K562 (cell line): ENCODE results near the gene ATXN7L1. TPM values are rescaled to one million over a fixed set of nuclear protein-coding genes. Genes with fewer than 3 reads are reported as not detected.
A peak's percentile ranks its signal among the peaks of the same experiment; 100 is the strongest.

Source experiments
- ATAC-seq: fragments of 200-7000 bp; cut with Tn5 transposase; 3 replicates; pipeline ENCODE4 v1.9.1; 2020; ENCODE audit warnings: moderate library complexity
- BruUV-seq: library from RNA; stranded (reverse); fragments of 400-500 nt; replicated peaks from 2 replicates; lab custom pipeline; 2021; lab: Mats Ljungman, UMichigan
- CTCF ChIA-PET: fragments of 300-600 bp; formaldehyde crosslinking; extraction: SDS; loops from one replicate; lab custom pipeline; 2021; ENCODE audit warnings: low intra/inter-chr PET ratio; lab: Yijun Ruan, JAX
- POLR2A ChIA-PET: fragments of 300-600, 350-650 bp; sonication (Branson Sonifier 250); formaldehyde crosslinking; extraction: SDS; loops from one replicate; lab custom pipeline; 2021; ENCODE audit warnings: antibody characterized with exemption, inconsistent platforms; lab: Yijun Ruan, JAX
- DNase-seq, 4 experiments: peaks; one replicate each; pipeline versions ENCODE4 v3.0.0 to v3.0.0-alpha.2; 2011 to 2018; ENCODE audit warnings: low spot score in 3 of 4, mixed read lengths in 3 of 4; ENCODE audit errors: extremely low read depth in 1 of 4
- FAIRE-seq: peaks from 2 replicates; lab custom pipeline; 2011; peaks lifted over from hg19 to GRCh38; lab: Jason Lieb, UNC
- H2AFZ ChIP-seq: 2 replicates; pipeline ENCODE4 v1.6.0; 2011; ENCODE audit warnings: low read depth, low read length, control low read depth, inconsistent platforms
- H3K27ac ChIP-seq: fragments of 200-600 bp; 3 replicates; pipeline ENCODE4 v1.8.0; 2011; ENCODE audit warnings: low read depth, mild to moderate bottlenecking, control low read depth, inconsistent platforms, low read length, moderate library complexity, mixed read lengths; ENCODE audit errors: extremely low read depth
- H3K27me3 ChIP-seq, 2 experiments: fragments of 300-600 bp in 1 of 2; 2 replicates in 1 of 2; 3 replicates in 1 of 2; pipeline versions ENCODE4 v1.6.0 to v1.8.0; 2011; ENCODE audit warnings: inconsistent platforms in 2 of 2, low read length in 2 of 2, mild to moderate bottlenecking in 1 of 2, mixed read lengths in 1 of 2, moderate library complexity in 1 of 2; ENCODE audit not compliant: control insufficient read depth in 2 of 2, insufficient read depth in 2 of 2
- H3K36me3 ChIP-seq: fragments of 300-600 bp; 3 replicates; pipeline ENCODE4 v1.8.0; 2011; ENCODE audit warnings: mild to moderate bottlenecking, low read length, inconsistent platforms; ENCODE audit not compliant: control insufficient read depth, insufficient read depth
- H3K4me1 ChIP-seq, 2 experiments: fragments of 200-600 bp in 1 of 2; replicated peaks in 1 of 2; 2 replicates in 1 of 2; 3 replicates in 1 of 2; pipeline versions ENCODE4 v1.5.1 to v1.8.0; 2011; ENCODE audit warnings: inconsistent platforms in 2 of 2, low read length in 2 of 2, mild to moderate bottlenecking in 1 of 2, mixed read lengths in 1 of 2, moderate library complexity in 1 of 2; ENCODE audit not compliant: control insufficient read depth in 2 of 2, insufficient read depth in 2 of 2
- H3K4me2 ChIP-seq: 2 replicates; pipeline ENCODE4 v1.6.1; 2011; ENCODE audit warnings: low read length, control low read depth, inconsistent platforms, mixed read lengths; ENCODE audit not compliant: insufficient read depth
- H3K4me3 ChIP-seq: fragments of 200-600 bp; sonication (generic), shearing (Covaris generic); 2 replicates; pipeline ENCODE4 v1.5.1; 2016; ENCODE audit warnings: control low read depth, inconsistent platforms
- H3K79me2 ChIP-seq: fragments of 200-600 bp; 3 replicates; pipeline ENCODE4 v1.8.0; 2011; ENCODE audit warnings: low read length, inconsistent platforms; ENCODE audit not compliant: control insufficient read depth, insufficient read depth
- H3K9ac ChIP-seq, 2 experiments: 2 replicates each; pipeline versions ENCODE4 v1.6.0 to v1.6.1; 2011; ENCODE audit warnings: low read depth in 2 of 2, low read length in 2 of 2, control low read depth in 1 of 2, inconsistent platforms in 1 of 2, mild to moderate bottlenecking in 1 of 2, mixed read lengths in 1 of 2; ENCODE audit not compliant: insufficient read depth in 1 of 2
- H3K9me1 ChIP-seq: one replicate; pipeline ENCODE4 v1.6.0; 2011; ENCODE audit warnings: inconsistent platforms, mild to moderate bottlenecking, low read length, moderate library complexity; ENCODE audit not compliant: control insufficient read depth, insufficient read depth
- H3K9me3 ChIP-seq: replicated peaks from 2 replicates; pipeline ENCODE4 v1.5.1; 2011; ENCODE audit warnings: low read depth, low read length, inconsistent platforms; ENCODE audit not compliant: control insufficient read depth, insufficient read depth
- H4K20me1 ChIP-seq: replicated peaks from 2 replicates; pipeline ENCODE4 v1.6.1; 2011; ENCODE audit warnings: low read length, inconsistent platforms, mixed read lengths; ENCODE audit not compliant: control insufficient read depth, insufficient read depth
- CBX8 ChIP-seq: fragments of 200-600 bp; sonication (generic); IDR thresholded peaks from 2 replicates; pipeline ENCODE4 v1.6.1; 2012; ENCODE audit warnings: borderline replicate concordance, mixed run types, low read depth, mild to moderate bottlenecking, moderate library complexity, mixed read lengths, low read length, control low read depth, inconsistent platforms; ENCODE audit not compliant: poor library complexity, severe bottlenecking; ENCODE audit errors: extremely low read depth
- ELF2 ChIP-seq: fragments of 250-450 bp; sonication (Bioruptor Pico); IDR thresholded peaks from 2 replicates; pipeline ENCODE4 v1.5.0; 2021; ENCODE audit warnings: mild to moderate bottlenecking
- HMG20B ChIP-seq: fragments of 250-450 bp; sonication (Bioruptor Pico); IDR thresholded peaks from 2 replicates; pipeline ENCODE4 v1.5.0; 2021; ENCODE audit warnings: mild to moderate bottlenecking
- JUN ChIP-seq, 2 experiments: sonication (generic) in 1 of 2; formaldehyde crosslinking in 1 of 2; IDR thresholded peaks; 2 replicates each; pipeline versions ENCODE4 v1.6.1 to v1.8.0; 2012 to 2022; ENCODE audit warnings: borderline replicate concordance in 2 of 2, mild to moderate bottlenecking in 2 of 2, improper control_type of control experiment in 1 of 2, low read depth in 1 of 2, low read length in 1 of 2, missing genetic modification reagents in 1 of 2
- MCM2 ChIP-seq: fragments of 450-650 bp; IDR thresholded peaks from 2 replicates; pipeline ENCODE4 v1.6.1; 2017; ENCODE audit warnings: low read depth, mild to moderate bottlenecking
- NCOR1 ChIP-seq: fragments of 450-650 bp; IDR thresholded peaks from 2 replicates; pipeline ENCODE4 v1.6.1; 2016; ENCODE audit warnings: mild to moderate bottlenecking, moderate library complexity
- ZNF263 ChIP-seq: sonication (generic); formaldehyde crosslinking; IDR thresholded peaks from 2 replicates; pipeline ENCODE4 v1.8.0; 2022; ENCODE audit warnings: mild to moderate bottlenecking, missing genetic modification reagents, borderline replicate concordance
- WGBS: fragments of 100-300 bp; shearing (Covaris generic); methylation state at CpG from one replicate; pipeline ENCODE4 v1.1.6; 2016; ENCODE audit warnings: low coverage, mixed read lengths; ENCODE audit not compliant: insufficient coverage; ENCODE audit errors: missing lambda C conversion rate; 5-methylcytosine and 5-hydroxymethylcytosine counted together
- in situ Hi-C: fragments of 300-500 bp; cut with MboI; formaldehyde crosslinking; loops from 4 replicates; pipeline ENCODE4 v1.15.0; 2018; ENCODE audit warnings: inconsistent platforms, mixed read lengths
- intact Hi-C: fragments of 100-400 bp; cut with micrococcal nuclease; formaldehyde crosslinking; loops from 2 replicates; pipeline ENCODE4 v1.14.2; 2022
- polyA plus RNA-seq, 8 experiments: library from polyadenylated mRNA; depleted of rRNA in 4 of 8; stranded (reverse) in 5 of 8; unstranded in 3 of 8; fragments of >200 nt; fragmentation: Nextera tagmentation in 2 of 8; fragmentation: Illumina TruSeq in 1 of 8; extraction: Ambion mirVana in 2 of 8; extraction: Trizol in 1 of 8; gene quantifications; 2 replicates each; pipeline versions ENCODE4 v1.2.1 to v1.2.3, GENCODE V29; 2011 to 2014; ENCODE audit warnings: inconsistent platforms in 1 of 8, missing spikeins in 1 of 8
- total RNA-seq, 7 experiments: library from RNA; depleted of rRNA in 6 of 7; stranded (reverse); fragments of >200 nt in 6 of 7; fragmentation: Illumina TruSeq in 2 of 7; extraction: Trizol in 2 of 7; gene quantifications; 2 replicates each; pipeline versions ENCODE4 v1.2.1 to v1.2.3, GENCODE V29; 2011 to 2021; ENCODE audit warnings: low replicate concordance in 1 of 7
- TF ChIP-seq, protein P1 (sequence below): fragments of 450-650 bp; IDR thresholded peaks from 2 replicates; pipeline ENCODE4 v1.7.0; 2016; ENCODE audit warnings: borderline replicate concordance
- TF ChIP-seq, protein P2 (sequence below), 2 experiments: IDR thresholded peaks; 2 replicates each; pipeline ENCODE4 v1.6.1; 2011; ENCODE audit warnings: borderline replicate concordance in 1 of 2, control low read depth in 1 of 2, low read depth in 1 of 2, low read length in 1 of 2, mild to moderate bottlenecking in 1 of 2, mixed read lengths in 1 of 2, moderate library complexity in 1 of 2; ENCODE audit not compliant: insufficient read depth in 1 of 2, insufficient read length in 1 of 2, poor library complexity in 1 of 2, severe bottlenecking in 1 of 2; ENCODE audit errors: extremely low read depth in 1 of 2

ATXN7L1 gene
- total and polyA plus RNA-seq, 9 of the 15 experiments (the other 6 are each of a cell fraction or from before 2014, with no cell fraction given): 6.6 to 13.7 (median 10.7) TPM

DNA sequence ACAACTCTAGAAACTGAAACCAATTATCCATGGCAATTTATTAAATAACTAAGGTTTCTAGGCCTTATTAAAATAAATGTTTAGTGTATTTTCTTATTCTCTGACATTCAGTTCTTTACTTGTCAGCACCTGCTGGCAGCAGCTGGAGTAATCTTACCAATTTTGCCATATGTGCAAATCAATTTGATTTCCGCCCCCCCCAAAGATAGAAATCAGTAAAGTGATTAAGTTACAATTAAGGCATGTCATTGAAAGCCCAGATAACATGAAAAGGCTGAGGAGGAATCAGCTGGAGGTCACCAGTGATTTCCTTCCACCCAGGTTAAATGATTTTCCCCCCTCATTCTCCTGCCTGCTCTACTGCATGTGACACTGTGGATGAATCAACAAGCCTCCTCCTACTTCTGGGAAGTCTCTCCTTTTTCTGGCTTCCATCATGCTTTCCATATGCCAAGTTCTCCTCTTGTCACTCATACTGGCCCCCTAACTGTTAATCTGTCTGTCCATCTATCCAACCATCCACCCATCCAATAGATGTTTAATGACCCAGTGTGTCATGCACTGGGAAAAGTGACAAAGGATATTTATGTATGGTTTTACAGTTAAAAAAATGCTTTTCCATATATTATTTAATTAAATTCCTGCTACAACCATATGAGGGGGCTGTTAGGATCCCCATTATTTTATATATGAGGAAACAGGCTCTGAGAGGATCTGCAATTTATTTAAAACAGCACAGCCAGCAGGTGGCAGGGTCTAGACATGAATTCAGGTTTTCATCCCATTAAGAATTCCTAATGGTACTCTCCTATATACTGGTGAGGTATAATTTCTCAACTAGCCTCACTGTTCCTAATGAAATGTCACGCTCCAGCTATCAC, 116.5 kb downstream of the ATXN7L1 start (continued):
- TF ChIP-seq, protein P1, sequence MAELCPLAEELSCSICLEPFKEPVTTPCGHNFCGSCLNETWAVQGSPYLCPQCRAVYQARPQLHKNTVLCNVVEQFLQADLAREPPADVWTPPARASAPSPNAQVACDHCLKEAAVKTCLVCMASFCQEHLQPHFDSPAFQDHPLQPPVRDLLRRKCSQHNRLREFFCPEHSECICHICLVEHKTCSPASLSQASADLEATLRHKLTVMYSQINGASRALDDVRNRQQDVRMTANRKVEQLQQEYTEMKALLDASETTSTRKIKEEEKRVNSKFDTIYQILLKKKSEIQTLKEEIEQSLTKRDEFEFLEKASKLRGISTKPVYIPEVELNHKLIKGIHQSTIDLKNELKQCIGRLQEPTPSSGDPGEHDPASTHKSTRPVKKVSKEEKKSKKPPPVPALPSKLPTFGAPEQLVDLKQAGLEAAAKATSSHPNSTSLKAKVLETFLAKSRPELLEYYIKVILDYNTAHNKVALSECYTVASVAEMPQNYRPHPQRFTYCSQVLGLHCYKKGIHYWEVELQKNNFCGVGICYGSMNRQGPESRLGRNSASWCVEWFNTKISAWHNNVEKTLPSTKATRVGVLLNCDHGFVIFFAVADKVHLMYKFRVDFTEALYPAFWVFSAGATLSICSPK: no peak
- TF ChIP-seq CBX8: no peak
- 0 out of 2 replicates have a peak, but pooled peaks have one; percentile 16 for TF ChIP-seq ELF2 (CRISPR knock-in tag)
- TF ChIP-seq MCM2: no peak
- peak; percentile 65; the same call in 1 of the 2 replicates for TF ChIP-seq ZNF263 (CRISPR knock-in tag)
- no peak for TF ChIP-seq JUN (IDR thresholded peaks at IDR 0.05; ENCODE audit: borderline replicate concordance, low read depth, low read length)
- no peak for TF ChIP-seq JUN (CRISPR knock-in tag; IDR thresholded peaks at IDR 0.05; ENCODE audit: borderline replicate concordance)

DNA sequence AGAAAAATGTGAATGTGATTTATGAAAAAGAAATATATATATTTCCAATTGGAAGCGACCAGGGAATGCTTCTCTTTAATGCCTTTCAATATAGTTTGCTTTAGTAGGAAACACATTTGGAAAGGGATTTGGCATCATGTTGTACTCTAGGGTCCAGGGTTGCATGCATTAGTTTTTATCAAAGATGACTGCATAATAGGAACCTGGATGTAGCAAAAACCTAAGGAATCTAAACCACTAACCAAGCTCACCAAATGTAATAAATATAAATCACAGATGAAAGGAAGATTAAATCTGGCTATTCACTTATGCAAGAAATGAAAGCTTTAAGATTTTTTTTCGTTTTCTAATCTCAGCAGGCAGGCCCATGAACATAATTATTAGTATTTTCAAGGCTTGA, 120.0 kb downstream of the ATXN7L1 start:
- Histone ChIP-seq H3K4me1 (no peaks in the 10 kb centered on the region), H2AFZ (no peak overlapping the region), H3K79me2 (no peaks in the 10 kb centered on the region), H3K27me3 (peaks cover 0 to 8% of the 10 kb centered on the region in 2 experiments; a peak in 1 of 5 replicates), H3K4me2 (no peak overlapping the region), H3K4me3 (no peak overlapping the region), H4K20me1 (peaks cover 12% of the 10 kb centered on the region), H3K9me1 (no peaks in the 10 kb centered on the region), H3K27ac (no peak overlapping the region), H3K9me3 (no peaks in the 10 kb centered on the region), H3K9ac (no peak overlapping the region), H3K36me3 (no peaks in the 10 kb centered on the region; the same call in 2 of the 3 replicates)
- in situ Hi-C loops: no loop called here
- FAIRE-seq: no peak
- no peak for ATAC-seq
- no TSS peak for BruUV-seq
- intact Hi-C loops: no loop called here
- ChIA-PET POLR2A (interaction anchor here (0.6 kb wide), 1 partner anchor 276 kb away, joined by 3 read pairs; no protein-coding TSS in a partner anchor), CTCF (interaction anchor here (0.7 kb wide), 1 partner anchor 530 kb away, joined by 3 read pairs; no protein-coding TSS in a partner anchor)
- DNase-seq: no peak
- TF ChIP-seq, protein P2, sequence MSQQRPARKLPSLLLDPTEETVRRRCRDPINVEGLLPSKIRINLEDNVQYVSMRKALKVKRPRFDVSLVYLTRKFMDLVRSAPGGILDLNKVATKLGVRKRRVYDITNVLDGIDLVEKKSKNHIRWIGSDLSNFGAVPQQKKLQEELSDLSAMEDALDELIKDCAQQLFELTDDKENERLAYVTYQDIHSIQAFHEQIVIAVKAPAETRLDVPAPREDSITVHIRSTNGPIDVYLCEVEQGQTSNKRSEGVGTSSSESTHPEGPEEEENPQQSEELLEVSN (IDR thresholded peaks at IDR 0.05; ENCODE audit: borderline replicate concordance in 1 of 2, extremely low read depth in 1 of 2, insufficient read depth in 1 of 2, insufficient read length in 1 of 2, low read depth in 1 of 2, low read length in 1 of 2, poor library complexity in 1 of 2, severe bottlenecking in 1 of 2): no peak
- TF ChIP-seq NCOR1 (no peak), HMG20B (CRISPR knock-in tag) (no peak)
- 2% methylated on average over 2 of the region's 2 CpGs for WGBS
